Spleen (tissue), 3 donors: ENCODE data around the gene STX8.

Source experiments
- POLR2A ChIP-seq, 3 donors: fragments of 450-650 bp; IDR thresholded peaks; one replicate each; pipeline ENCODE4 v1.5.1; 2017; ENCODE audit warnings: antibody characterized with exemption in 3 of 3, mild to moderate bottlenecking in 1 of 3
- POLR2AphosphoS5 ChIP-seq, 3 donors: sonication (generic); formaldehyde crosslinking; IDR thresholded peaks; one replicate each; pipeline ENCODE4 v1.5.1; 2017; ENCODE audit warnings: antibody characterized with exemption in 3 of 3

- TF ChIP-seq POLR2AphosphoS5 (IDR thresholded peaks at IDR 0.05) = no peak
- no peak for TF ChIP-seq POLR2A (IDR thresholded peaks at IDR 0.05)
Measured at GRCh38 chr17:9408381-9408780, 167.2 kb downstream of the STX8 start.
